BLaER1 (cell line): ENCODE results near the gene SLC38A8.
A peak's percentile ranks its signal among the peaks of the same experiment; 100 is the strongest.

ENCODE experiments used
- H3K27ac ChIP-seq: shearing (Covaris generic); formaldehyde crosslinking; 2 replicates; pipeline ENCODE4 v1.8.1; 2022
- H3K27me3 ChIP-seq: shearing (Covaris generic); formaldehyde crosslinking; 2 replicates; pipeline ENCODE4 v1.8.1; 2022
- H3K36me3 ChIP-seq: shearing (Covaris generic); formaldehyde crosslinking; 2 replicates; pipeline ENCODE4 v1.8.1; 2022
- H3K4me1 ChIP-seq: shearing (Covaris generic); formaldehyde crosslinking; 2 replicates; pipeline ENCODE4 v1.8.1; 2022
- H3K4me2 ChIP-seq: shearing (Covaris generic); formaldehyde crosslinking; 2 replicates; pipeline ENCODE4 v1.8.1; 2022
- H3K4me3 ChIP-seq: shearing (Covaris generic); formaldehyde crosslinking; 2 replicates; pipeline ENCODE4 v1.8.1; 2022
- H3K9ac ChIP-seq: shearing (Covaris generic); formaldehyde crosslinking; 2 replicates; pipeline ENCODE4 v1.8.1; 2022
- H3K9me3 ChIP-seq: shearing (Covaris generic); formaldehyde crosslinking; 2 replicates; pipeline ENCODE4 v1.8.1; 2022
- H4K20me1 ChIP-seq: shearing (Covaris generic); formaldehyde crosslinking; 2 replicates; pipeline ENCODE4 v1.8.1; 2022
- Cebpa-rat ChIP-seq: shearing (Covaris generic); IDR thresholded peaks from 2 replicates; pipeline ENCODE4 v1.8.1; 2022

The SLC38A8 gene

GRCh38 chr16:84084570-84085270 lies 42.1 kb upstream of the SLC38A8 start:
- H3K4me2 ChIP-seq: peak overlapping the region; percentile 90
- no peaks in the 10 kb centered on the region for H3K9me3 ChIP-seq
- H3K27ac ChIP-seq: peak overlapping the region; percentile 23; the same call in 1 of the 2 replicates
- TF ChIP-seq Cebpa-rat: no peak
- no peaks in the 10 kb centered on the region for H3K27me3 ChIP-seq
- peaks cover 70% of the 10 kb centered on the region for H4K20me1 ChIP-seq
- H3K4me1 ChIP-seq: peaks cover 75% of the 10 kb centered on the region
- no peak overlapping the region; the same call in 1 of the 2 replicates for H3K9ac ChIP-seq
- H3K36me3 ChIP-seq: peaks cover 67% of the 10 kb centered on the region
- no peak overlapping the region for H3K4me3 ChIP-seq

DNA sequence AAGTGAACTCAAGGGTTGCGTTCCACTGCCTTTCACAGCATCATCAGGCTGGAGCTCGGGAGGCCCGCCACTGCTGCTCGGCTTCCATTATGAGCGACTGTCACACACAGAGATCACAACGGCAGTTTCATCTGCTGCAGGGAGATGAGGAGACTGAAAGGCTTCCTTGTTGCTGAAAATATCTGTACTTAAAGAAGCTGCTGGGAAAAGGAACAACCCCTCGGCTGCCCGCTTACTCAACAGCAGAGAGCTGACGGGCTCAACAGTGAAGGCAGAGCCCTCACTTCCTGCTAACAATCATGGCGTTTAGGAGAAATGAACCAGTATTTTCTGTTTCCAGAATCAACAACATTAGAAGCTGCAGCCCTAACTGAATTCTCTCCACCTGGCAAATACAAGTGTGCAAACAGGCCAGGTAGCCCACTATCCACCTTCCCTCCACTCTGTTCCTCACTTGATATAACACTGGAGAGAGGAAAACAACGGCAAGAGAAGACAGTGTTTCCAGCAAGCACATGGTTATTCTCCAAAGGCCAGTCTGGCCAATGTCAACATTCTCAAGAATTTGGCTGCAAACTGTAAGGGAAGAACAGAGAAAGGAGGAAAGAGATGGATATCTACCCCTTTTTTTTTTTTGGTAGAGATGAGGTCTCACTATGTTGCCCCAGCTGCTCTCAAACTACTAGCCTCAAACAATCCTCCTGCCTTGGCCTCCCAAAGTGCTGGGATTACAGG lies 40.4 kb upstream of the SLC38A8 start:
- no peak for TF ChIP-seq Cebpa-rat
- no peaks in the 10 kb centered on the region for H3K27me3 ChIP-seq
- peaks cover 80% of the 10 kb centered on the region for H3K36me3 ChIP-seq
- H3K4me3 ChIP-seq: no peak overlapping the region
- no peak overlapping the region for H3K27ac ChIP-seq
- no peaks in the 10 kb centered on the region for H3K9me3 ChIP-seq
- H3K4me1 ChIP-seq: peaks cover 58% of the 10 kb centered on the region
- H3K4me2 ChIP-seq: 0 out of 2 replicates have a peak overlapping the region, but pooled peaks have one; percentile 3
- peaks cover 70% of the 10 kb centered on the region for H4K20me1 ChIP-seq
- no peak overlapping the region; the same call in 1 of the 2 replicates for H3K9ac ChIP-seq

GRCh38 chr16:84082110-84082509 lies 39.5 kb upstream of the SLC38A8 start:
- Histone ChIP-seq H3K4me2 (no peak overlapping the region), H3K9me3 (no peaks in the 10 kb centered on the region), H3K9ac (no peak overlapping the region), H3K27ac (no peak overlapping the region), H4K20me1 (peaks cover 70% of the 10 kb centered on the region), H3K27me3 (no peaks in the 10 kb centered on the region), H3K4me3 (no peak overlapping the region), H3K4me1 (peaks cover 49% of the 10 kb centered on the region), H3K36me3 (peaks cover 87% of the 10 kb centered on the region)
- TF ChIP-seq Cebpa-rat: no peak

DNA sequence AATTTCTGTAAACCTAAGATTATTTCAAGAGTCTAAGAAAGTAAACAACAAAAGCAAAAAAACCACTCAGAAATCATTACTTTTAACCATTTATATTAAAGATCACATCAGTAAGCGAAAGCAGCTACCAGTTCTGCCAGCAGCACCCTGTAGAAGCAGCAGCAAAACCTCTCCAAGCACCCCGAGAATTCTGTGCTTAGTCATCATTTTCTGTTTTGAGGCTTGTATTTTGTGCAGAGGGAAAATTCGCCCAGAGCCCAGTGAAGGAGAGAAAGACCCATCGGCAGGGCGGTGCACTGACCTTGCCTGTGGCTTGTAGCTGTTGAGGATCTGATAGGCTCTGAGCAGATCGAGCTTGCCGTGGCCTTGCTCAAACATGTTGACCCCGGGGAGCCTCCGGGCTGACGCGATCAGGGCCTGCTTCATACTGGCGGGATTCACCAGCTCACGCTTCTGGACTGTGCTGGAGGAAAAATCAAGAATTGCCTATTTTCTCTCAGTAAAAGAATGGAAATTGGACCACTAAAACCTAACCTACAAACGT lies 38.9 kb upstream of the SLC38A8 start:
- H4K20me1 ChIP-seq: peaks cover 70% of the 10 kb centered on the region
- peaks cover 43% of the 10 kb centered on the region for H3K4me1 ChIP-seq
- TF ChIP-seq Cebpa-rat: no peak
- H3K27me3 ChIP-seq: no peaks in the 10 kb centered on the region
- H3K36me3 ChIP-seq: peaks cover 87% of the 10 kb centered on the region
- H3K9ac ChIP-seq: no peak overlapping the region
- no peak overlapping the region for H3K4me2 ChIP-seq
- no peak overlapping the region for H3K27ac ChIP-seq
- no peak overlapping the region for H3K4me3 ChIP-seq
- no peaks in the 10 kb centered on the region for H3K9me3 ChIP-seq

GRCh38 chr16:84080813-84081212 lies 38.2 kb upstream of the SLC38A8 start:
- Histone ChIP-seq H3K27ac (0 out of 2 replicates have a peak overlapping the region, but pooled peaks have one; percentile 22), H4K20me1 (peaks cover 71% of the 10 kb centered on the region), H3K27me3 (no peaks in the 10 kb centered on the region), H3K4me3 (no peak overlapping the region), H3K4me1 (peaks cover 36% of the 10 kb centered on the region), H3K9me3 (no peaks in the 10 kb centered on the region), H3K9ac (0 out of 2 replicates have a peak overlapping the region, but pooled peaks have one; percentile 38), H3K4me2 (0 out of 2 replicates have a peak overlapping the region, but pooled peaks have one; percentile 9), H3K36me3 (peaks cover 87% of the 10 kb centered on the region)
- no peak for TF ChIP-seq Cebpa-rat

DNA sequence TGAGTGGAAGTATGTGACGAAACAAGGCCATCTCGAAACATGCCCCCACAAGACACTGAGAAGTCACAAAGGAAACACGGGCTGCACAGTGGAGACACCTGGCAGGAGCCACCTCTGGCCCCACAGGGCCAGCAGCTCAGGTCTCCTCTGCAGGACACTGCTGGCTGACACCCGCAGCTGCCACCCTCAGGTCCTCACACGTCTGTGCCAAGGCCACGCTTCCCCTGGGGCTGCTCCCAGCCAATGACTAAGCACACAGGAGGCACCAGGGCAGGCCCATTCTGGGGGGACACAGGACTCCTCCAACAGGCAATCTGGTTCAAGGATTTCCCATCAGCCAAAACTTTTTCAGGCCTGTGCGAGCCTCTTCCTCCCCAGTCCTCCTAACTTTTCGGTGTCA lies 37.8 kb upstream of the SLC38A8 start:
- H3K36me3 ChIP-seq: peaks cover 92% of the 10 kb centered on the region
- TF ChIP-seq Cebpa-rat: no peak
- no peak overlapping the region for H3K4me3 ChIP-seq
- H4K20me1 ChIP-seq: peaks cover 76% of the 10 kb centered on the region
- H3K27me3 ChIP-seq: no peaks in the 10 kb centered on the region
- 0 out of 2 replicates have a peak overlapping the region, but pooled peaks have one; percentile 38 for H3K9ac ChIP-seq
- 0 out of 2 replicates have a peak overlapping the region, but pooled peaks have one; percentile 9 for H3K4me2 ChIP-seq
- H3K4me1 ChIP-seq: peaks cover 32% of the 10 kb centered on the region
- H3K27ac ChIP-seq: 0 out of 2 replicates have a peak overlapping the region, but pooled peaks have one; percentile 22
- no peaks in the 10 kb centered on the region for H3K9me3 ChIP-seq

DNA sequence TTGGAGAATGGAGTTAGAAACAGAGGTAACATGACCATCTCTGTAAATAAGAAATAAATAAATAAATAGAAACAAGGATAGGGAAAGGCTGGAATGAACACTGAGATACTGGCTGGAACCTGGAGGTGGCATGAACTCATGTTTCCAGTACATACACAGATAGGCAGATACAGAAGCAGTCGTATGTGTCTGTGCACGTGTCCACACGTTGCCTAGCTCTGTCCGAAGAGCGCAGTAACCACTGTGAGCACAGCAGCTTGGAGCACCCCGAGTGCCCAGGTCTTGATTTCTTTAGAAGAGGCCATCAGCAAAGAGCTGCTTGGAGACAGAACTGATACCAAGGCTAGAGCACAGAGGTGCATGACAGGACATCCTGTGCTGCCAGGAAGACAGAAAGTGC lies 37.1 kb upstream of the SLC38A8 start:
- H3K4me1 ChIP-seq: peaks cover 25% of the 10 kb centered on the region
- H3K4me3 ChIP-seq: no peak overlapping the region

GRCh38 chr16:84075376-84075775 lies 32.8 kb upstream of the SLC38A8 start:
- Histone ChIP-seq H3K4me2 (no peak overlapping the region), H3K27me3 (no peaks in the 10 kb centered on the region), H3K4me3 (no peak overlapping the region), H3K4me1 (peaks cover 3% of the 10 kb centered on the region), H3K27ac (no peak overlapping the region), H4K20me1 (peaks cover 78% of the 10 kb centered on the region), H3K9ac (peak overlapping the region; percentile 29; the same call in 1 of the 2 replicates), H3K9me3 (no peaks in the 10 kb centered on the region), H3K36me3 (peaks cover 98% of the 10 kb centered on the region)
- no peak for TF ChIP-seq Cebpa-rat

More for the DNA sequence above, 37.1 kb upstream of the SLC38A8 start:
- Histone ChIP-seq H3K27ac (no peak overlapping the region), H3K27me3 (no peaks in the 10 kb centered on the region), H3K9me3 (no peaks in the 10 kb centered on the region), H3K4me2 (no peak overlapping the region), H3K36me3 (peaks cover 97% of the 10 kb centered on the region), H3K9ac (no peak overlapping the region), H4K20me1 (peaks cover 77% of the 10 kb centered on the region)
- no peak for TF ChIP-seq Cebpa-rat

DNA sequence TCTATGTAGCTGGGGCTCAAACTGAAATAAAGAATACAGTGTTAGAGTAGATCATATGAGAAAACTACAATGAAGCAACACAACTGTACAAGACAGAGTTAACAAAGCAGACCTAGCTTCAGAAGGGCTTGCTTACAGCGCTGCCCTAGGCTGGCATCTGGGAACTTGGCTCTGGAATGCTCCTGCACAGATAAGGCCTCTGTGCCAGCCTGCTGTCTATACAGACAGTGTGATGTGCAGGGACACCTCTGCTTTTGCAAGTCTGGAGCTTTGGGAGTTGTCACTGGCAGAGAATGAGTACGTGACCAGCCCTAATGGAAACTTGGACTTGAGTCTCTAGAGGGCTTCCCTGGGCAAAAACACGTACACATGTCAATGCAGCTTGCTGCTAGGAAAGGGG lies 32.1 kb upstream of the SLC38A8 start:
- Histone ChIP-seq H4K20me1 (peaks cover 78% of the 10 kb centered on the region), H3K9me3 (no peaks in the 10 kb centered on the region), H3K4me3 (no peak overlapping the region), H3K36me3 (peaks cover 97% of the 10 kb centered on the region), H3K4me2 (no peak overlapping the region), H3K9ac (peak overlapping the region; percentile 29; the same call in 1 of the 2 replicates), H3K27me3 (no peaks in the 10 kb centered on the region), H3K4me1 (no peaks in the 10 kb centered on the region; the same call in 1 of the 2 replicates), H3K27ac (no peak overlapping the region)
- TF ChIP-seq Cebpa-rat: no peak
